ENCODE measurements around the gene TUBA8.
"Not testable (repeated sequence)": the region's sequence is repeated elsewhere in the genome, so short reads cannot be mapped to it uniquely, and the experiment has no call there.

The TUBA8 gene

GRCh38 chr22:18130699-18131429, 20.3 kb downstream of the TUBA8 start:
- DNase-seq (ENCODE audit: low spot score) = no peak

GRCh38 chr22:18133452-18133851, 22.8 kb downstream of the TUBA8 start:
- no peak for DNase-seq (ENCODE audit: low spot score)

GRCh38 chr22:18136563-18137320, 26.1 kb downstream of the TUBA8 start:
- no peak for DNase-seq (ENCODE audit: low spot score)

GRCh38 chr22:18141004-18141403, 30.4 kb downstream of the TUBA8 start:
- DNase-seq (ENCODE audit: low spot score) = not testable (repeated sequence)

- no peak for DNase-seq (ENCODE audit: low spot score)
These were observed 33.5 kb downstream of the TUBA8 start for GRCh38 chr22:18144105-18144504.

- DNase-seq (ENCODE audit: low spot score) = no peak
These were observed 35.2 kb downstream of the TUBA8 start for GRCh38 chr22:18145676-18146388.

- no peak for DNase-seq (ENCODE audit: low spot score)
These were observed 35.8 kb downstream of the TUBA8 start for GRCh38 chr22:18146389-18146753.

GRCh38 chr22:18147791-18148190, 37.2 kb downstream of the TUBA8 start:
- no peak for DNase-seq (ENCODE audit: low spot score)

- DNase-seq (ENCODE audit: low spot score) = no peak
These were observed 37.8 kb downstream of the TUBA8 start for GRCh38 chr22:18148293-18148965.

- DNase-seq (ENCODE audit: low spot score) = no peak
These were observed 41.9 kb downstream of the TUBA8 start for GRCh38 chr22:18152519-18152918.

GRCh38 chr22:18154821-18155390, 44.3 kb downstream of the TUBA8 start:
- DNase-seq (ENCODE audit: low spot score) = no peak

GRCh38 chr22:18155546-18155945, 44.9 kb downstream of the TUBA8 start:
- not testable (repeated sequence) for DNase-seq (ENCODE audit: low spot score)

GRCh38 chr22:18156878-18157713, 46.5 kb downstream of the TUBA8 start:
- peak; percentile 74 for DNase-seq (ENCODE audit: low spot score)

- DNase-seq (ENCODE audit: low spot score) = no peak
These were observed 47.1 kb downstream of the TUBA8 start for GRCh38 chr22:18157714-18158028.

GRCh38 chr22:18160641-18161040, 50.0 kb downstream of the TUBA8 start:
- not testable (repeated sequence) for DNase-seq (ENCODE audit: low spot score)

- DNase-seq (ENCODE audit: low spot score) = not testable (repeated sequence)
These were observed 53.2 kb downstream of the TUBA8 start for GRCh38 chr22:18163843-18164242.

- DNase-seq (ENCODE audit: low spot score) = not testable (repeated sequence)
These were observed 54.0 kb downstream of the TUBA8 start for GRCh38 chr22:18164584-18164983.

- not testable (repeated sequence) for DNase-seq (ENCODE audit: low spot score)
These were observed 54.7 kb downstream of the TUBA8 start for GRCh38 chr22:18165356-18165755.

GRCh38 chr22:18170284-18170683, 59.7 kb downstream of the TUBA8 start:
- not testable (repeated sequence) for DNase-seq (ENCODE audit: low spot score)

GRCh38 chr22:18172203-18172602, 61.6 kb downstream of the TUBA8 start:
- DNase-seq (ENCODE audit: low spot score) = not testable (repeated sequence)

- DNase-seq (ENCODE audit: low spot score) = not testable (repeated sequence)
These were observed 62.2 kb downstream of the TUBA8 start for GRCh38 chr22:18172776-18173175.
